ENCODE results near the gene MEIOB. TPM values are rescaled to one million over a fixed set of nuclear protein-coding genes. Genes with fewer than 3 reads are reported as not detected.

The MEIOB gene
- polyA plus RNA-seq, 1 donor (not counting 4 experiments of a cell fraction or from before 2014, with no cell fraction given) = not detected

GRCh38 chr16:1817716-1818115, 54.2 kb downstream of the MEIOB start:
- Histone ChIP-seq H3K9me1 (ENCODE audit: control insufficient read depth, extremely low read depth, insufficient read depth, low read length) (no peaks in the 10 kb centered on the region), H3K79me2 (ENCODE audit: control insufficient read depth, insufficient read depth, low read length) (no peaks in the 10 kb centered on the region), H3K4me1 (ENCODE audit: control insufficient read depth, extremely low read depth, insufficient read depth, low read length) (no peaks in the 10 kb centered on the region), H3K27me3 (ENCODE audit: control insufficient read depth, extremely low read depth, insufficient read depth, low read length) (no peaks in the 10 kb centered on the region), H3K27ac (ENCODE audit: control insufficient read depth, insufficient read depth, low read length) (no peak overlapping the region), H3K4me3 (ENCODE audit: control insufficient read depth in 2 of 3, extremely low read depth in 1 of 3, insufficient read depth in 2 of 3, low read depth in 1 of 3, low read length in 3 of 3) (no peak overlapping the region), H4K20me1 (ENCODE audit: control insufficient read depth, extremely low read depth, insufficient read depth, low read length) (no peaks in the 10 kb centered on the region), H3K4me2 (ENCODE audit: control insufficient read depth, extremely low read depth, insufficient read depth, low read depth, low read length) (no peak overlapping the region), H3K9ac (ENCODE audit: control insufficient read depth, extremely low read depth, insufficient read depth, low read length) (no peak overlapping the region), H3K9me3 (ENCODE audit: control insufficient read depth, low read depth, low read length) (no peaks in the 10 kb centered on the region), H3K36me3 (ENCODE audit: control insufficient read depth in 2 of 2, extremely low read depth in 1 of 2, insufficient read depth in 2 of 2, low read length in 2 of 2) (peaks cover 0 to 14% of the 10 kb centered on the region in 2 experiments), H2AFZ (ENCODE audit: control insufficient read depth, low read length) (no peak overlapping the region)
- TF ChIP-seq CTCF (optimal IDR thresholded peaks at IDR 0.05 in 1 of 3, IDR thresholded peaks at IDR 0.05 in 1 of 3, conservative IDR thresholded peaks at IDR 0.05 in 1 of 3; ENCODE audit: extremely low read depth in 1 of 3, insufficient read depth in 2 of 3, low read length in 3 of 3) (no peak), EZH2 (IDR thresholded peaks at IDR 0.05; ENCODE audit: low read length) (no peak)
- no peak for DNase-seq (ENCODE audit: low read depth, low spot score)
- dilution Hi-C loops (cut with MboI; ENCODE audit: extremely low pct_ligation_motif_present, low sequenced_read_pairs) = no loop called here
- no peak for FAIRE-seq

GRCh38 chr16:1817276-1817589, 54.7 kb downstream of the MEIOB start:
- no peaks in the 10 kb centered on the region for H3K27me3 ChIP-seq (ENCODE audit: control insufficient read depth, extremely low read depth, insufficient read depth, low read length)
- no peak overlapping the region for H3K4me2 ChIP-seq (ENCODE audit: control insufficient read depth, extremely low read depth, insufficient read depth, low read depth, low read length)
- H3K36me3 ChIP-seq (ENCODE audit: control insufficient read depth in 2 of 2, extremely low read depth in 1 of 2, insufficient read depth in 2 of 2, low read length in 2 of 2) = peaks cover 0 to 14% of the 10 kb centered on the region in 2 experiments
- dilution Hi-C loops (cut with MboI; ENCODE audit: extremely low pct_ligation_motif_present, low sequenced_read_pairs) = no loop called here
- H3K9me3 ChIP-seq (ENCODE audit: control insufficient read depth, low read depth, low read length) = no peaks in the 10 kb centered on the region
- H3K9me1 ChIP-seq (ENCODE audit: control insufficient read depth, extremely low read depth, insufficient read depth, low read length) = no peaks in the 10 kb centered on the region
- DNase-seq (ENCODE audit: low read depth, low spot score) (no peak), FAIRE-seq (no peak)
- H3K9ac ChIP-seq (ENCODE audit: control insufficient read depth, extremely low read depth, insufficient read depth, low read length) = no peak overlapping the region
- no peaks in the 10 kb centered on the region for H3K79me2 ChIP-seq (ENCODE audit: control insufficient read depth, insufficient read depth, low read length)
- no peak overlapping the region for H3K4me3 ChIP-seq (ENCODE audit: control insufficient read depth in 2 of 3, extremely low read depth in 1 of 3, insufficient read depth in 2 of 3, low read depth in 1 of 3, low read length in 3 of 3)
- no peak overlapping the region for H3K27ac ChIP-seq (ENCODE audit: control insufficient read depth, insufficient read depth, low read length)
- no peaks in the 10 kb centered on the region for H4K20me1 ChIP-seq (ENCODE audit: control insufficient read depth, extremely low read depth, insufficient read depth, low read length)
- no peak overlapping the region for H2AFZ ChIP-seq (ENCODE audit: control insufficient read depth, low read length)
- H3K4me1 ChIP-seq (ENCODE audit: control insufficient read depth, extremely low read depth, insufficient read depth, low read length) = no peaks in the 10 kb centered on the region
- TF ChIP-seq CTCF (optimal IDR thresholded peaks at IDR 0.05 in 1 of 3, IDR thresholded peaks at IDR 0.05 in 1 of 3, conservative IDR thresholded peaks at IDR 0.05 in 1 of 3; ENCODE audit: extremely low read depth in 1 of 3, insufficient read depth in 2 of 3, low read length in 3 of 3) (no peak), EZH2 (IDR thresholded peaks at IDR 0.05; ENCODE audit: low read length) (no peak)

Data from keratinocyte (primary cell).